H1 (cell line): ENCODE results near the gene RIT2. TPM values are rescaled to one million over a fixed set of nuclear protein-coding genes. Genes with fewer than 3 reads are reported as not detected.

ENCODE experiments used
- CTCF ChIA-PET: fragments of 300-600 bp; sonication (Branson Sonifier 250); formaldehyde crosslinking; loops from one replicate; lab custom pipeline; 2021; ENCODE audit not compliant: partially characterized antibody; lab: Charles Lee
- POLR2A ChIA-PET: fragments of 300-600 bp; sonication (Branson Sonifier 250); formaldehyde crosslinking; loops from one replicate; lab custom pipeline; 2021; ENCODE audit warnings: inconsistent platforms; ENCODE audit not compliant: partially characterized antibody; lab: Charles Lee
- DNase-seq, 2 experiments: peaks; one replicate each; pipeline versions ENCODE4 v3.0.0 to v3.0.0-alpha.2; 2010 to 2022; ENCODE audit warnings: low spot score in 2 of 2, low read depth in 1 of 2, mixed read lengths in 1 of 2
- FAIRE-seq: peaks from 2 replicates; lab custom pipeline; 2011; peaks lifted over from hg19 to GRCh38; lab: Jason Lieb, UNC
- H2AFZ ChIP-seq: 2 replicates; pipeline ENCODE4 v1.8.1; 2012; ENCODE audit warnings: low read length, inconsistent platforms
- H2AK5ac ChIP-seq: 2 replicates; pipeline ENCODE4 v1.6.1; 2013; ENCODE audit warnings: low read depth, low read length
- H2BK120ac ChIP-seq: replicated peaks from 2 replicates; pipeline ENCODE3; 2013; ENCODE audit warnings: low read depth, low read length, inconsistent platforms
- H2BK12ac ChIP-seq: 2 replicates; pipeline ENCODE4 v1.6.1; 2013; ENCODE audit warnings: low read depth, low read length
- H2BK15ac ChIP-seq: 2 replicates; pipeline ENCODE4 v1.6.1; 2013; ENCODE audit warnings: low read length
- H2BK20ac ChIP-seq: 2 replicates; pipeline ENCODE4 v1.6.1; 2013; ENCODE audit warnings: low read length
- H2BK5ac ChIP-seq: 2 replicates; pipeline ENCODE4 v1.6.1; 2013; ENCODE audit warnings: low read depth, low read length
- H3K14ac ChIP-seq: 2 replicates; pipeline ENCODE4 v1.6.1; 2013; ENCODE audit warnings: inconsistent platforms; ENCODE audit not compliant: insufficient read length
- H3K18ac ChIP-seq: 2 replicates; pipeline ENCODE4 v1.6.1; 2013; ENCODE audit warnings: low read length; ENCODE audit errors: extremely low read depth
- H3K23ac ChIP-seq: 2 replicates; pipeline ENCODE4 v1.6.1; 2013; ENCODE audit warnings: inconsistent platforms; ENCODE audit not compliant: insufficient read length
- H3K23me2 ChIP-seq: 2 replicates; pipeline ENCODE4 v1.6.1; 2013; ENCODE audit warnings: low read depth, low read length
- H3K27ac ChIP-seq: 2 replicates; pipeline ENCODE4 v1.6.1; 2011; ENCODE audit warnings: low read depth, low read length, inconsistent platforms
- H3K27me3 ChIP-seq, 4 experiments: replicated peaks in 1 of 4; 1 replicate in 1 of 4; 2 replicates in 3 of 4; pipeline versions ENCODE4 v1.6.1 to v1.8.1; 2011 to 2013; ENCODE audit warnings: low read length in 3 of 4, mild to moderate bottlenecking in 3 of 4, inconsistent platforms in 2 of 4, mixed read lengths in 2 of 4, moderate library complexity in 1 of 4; ENCODE audit not compliant: control insufficient read depth in 3 of 4, insufficient read depth in 3 of 4; ENCODE audit errors: extremely low read depth in 1 of 4
- H3K36me3 ChIP-seq, 4 experiments: 2 replicates each; pipeline versions ENCODE4 v1.6.1 to v1.8.1; 2011 to 2013; ENCODE audit warnings: mild to moderate bottlenecking in 4 of 4, low read length in 3 of 4, moderate library complexity in 2 of 4, control low read depth in 1 of 4, inconsistent platforms in 1 of 4; ENCODE audit not compliant: insufficient read depth in 4 of 4, control insufficient read depth in 2 of 4
- H3K4ac ChIP-seq: replicated peaks from 2 replicates; pipeline ENCODE3; 2013; ENCODE audit warnings: low read length, low read depth, mixed read lengths, inconsistent platforms; ENCODE audit not compliant: insufficient read length
- H3K4me1 ChIP-seq, 4 experiments: replicated peaks in 1 of 4; 1 replicate in 1 of 4; 2 replicates in 3 of 4; pipeline versions ENCODE4 v1.6.1 to v1.8.1; 2011 to 2013; ENCODE audit warnings: low read length in 3 of 4, inconsistent platforms in 2 of 4, mixed read lengths in 1 of 4; ENCODE audit not compliant: insufficient read depth in 4 of 4, control insufficient read depth in 3 of 4
- H3K4me2 ChIP-seq, 2 experiments: 2 replicates each; pipeline versions ENCODE4 v1.6.1 to v1.8.1; 2011 to 2013; ENCODE audit warnings: low read depth in 2 of 2, low read length in 2 of 2, control low read depth in 1 of 2, inconsistent platforms in 1 of 2, mild to moderate bottlenecking in 1 of 2; ENCODE audit not compliant: insufficient read depth in 1 of 2
- H3K4me3 ChIP-seq, 4 experiments: fragments of 200-600, 300-600 bp in 1 of 4; sonication (generic), shearing (Covaris generic), sonication (Bioruptor Twin) in 1 of 4; 2 replicates each; pipeline versions ENCODE4 v1.5.1 to v1.8.1; 2011 to 2016; ENCODE audit warnings: low read length in 4 of 4, low read depth in 3 of 4, control low read depth in 2 of 4, inconsistent platforms in 2 of 4, mild to moderate bottlenecking in 2 of 4, mixed read lengths in 1 of 4, moderate library complexity in 1 of 4; ENCODE audit not compliant: insufficient read depth in 2 of 4; ENCODE audit errors: extremely low read depth in 1 of 4
- H3K56ac ChIP-seq: replicated peaks from 2 replicates; pipeline ENCODE3; 2013; ENCODE audit warnings: low read depth, mild to moderate bottlenecking, mixed read lengths, low read length, inconsistent platforms; ENCODE audit not compliant: insufficient read length
- H3K79me1 ChIP-seq: 2 replicates; pipeline ENCODE4 v1.6.1; 2013; ENCODE audit warnings: low read depth, low read length, control low read depth
- H3K79me2 ChIP-seq, 2 experiments: 2 replicates each; pipeline versions ENCODE4 v1.6.1 to v1.8.1; 2012 to 2013; ENCODE audit warnings: low read length in 2 of 2, mild to moderate bottlenecking in 2 of 2, inconsistent platforms in 1 of 2; ENCODE audit not compliant: insufficient read depth in 2 of 2, control insufficient read depth in 1 of 2
- H3K9ac ChIP-seq, 4 experiments: replicated peaks in 1 of 4; 1 replicate in 1 of 4; 2 replicates in 3 of 4; pipeline versions ENCODE4 v1.6.1 to v1.8.1; 2011 to 2013; ENCODE audit warnings: low read depth in 3 of 4, low read length in 3 of 4, control low read depth in 2 of 4, mild to moderate bottlenecking in 2 of 4, moderate library complexity in 2 of 4, inconsistent platforms in 1 of 4; ENCODE audit errors: extremely low read depth in 1 of 4
- H3K9me3 ChIP-seq, 2 experiments: 2 replicates each; pipeline versions ENCODE4 v1.6.1 to v1.8.1; 2012 to 2013; ENCODE audit warnings: mild to moderate bottlenecking in 2 of 2, moderate library complexity in 2 of 2, control low read depth in 1 of 2, inconsistent platforms in 1 of 2, low read depth in 1 of 2, low read length in 1 of 2, mixed read lengths in 1 of 2; ENCODE audit not compliant: insufficient read depth in 2 of 2
- H4K20me1 ChIP-seq, 2 experiments: replicated peaks in 1 of 2; 2 replicates each; pipeline versions ENCODE3 to v1.8.1; 2011 to 2013; ENCODE audit warnings: inconsistent platforms in 2 of 2, low read length in 2 of 2, mild to moderate bottlenecking in 1 of 2; ENCODE audit not compliant: insufficient read depth in 2 of 2, control insufficient read depth in 1 of 2
- H4K5ac ChIP-seq: 2 replicates; pipeline ENCODE4 v1.6.1; 2013; ENCODE audit warnings: low read length, low read depth, mixed read lengths, inconsistent platforms; ENCODE audit not compliant: insufficient read length
- H4K8ac ChIP-seq: 2 replicates; pipeline ENCODE4 v1.8.0; 2013; ENCODE audit warnings: mild to moderate bottlenecking, moderate library complexity, low read length, inconsistent platforms; ENCODE audit not compliant: insufficient read depth; ENCODE audit errors: extremely low read depth
- H4K91ac ChIP-seq: replicated peaks from 2 replicates; pipeline ENCODE3; 2013; ENCODE audit warnings: low read length, mixed read lengths, inconsistent platforms; ENCODE audit not compliant: insufficient read length
- CBX8 ChIP-seq: fragments of 300-800, 300-1000 bp; sonication (generic); IDR thresholded peaks from 2 replicates; pipeline ENCODE4 v1.7.1; 2016; ENCODE audit warnings: low read depth, low read length, borderline replicate concordance
- GABPA ChIP-seq: IDR thresholded peaks from 2 replicates; pipeline ENCODE4 v1.6.1; 2011; ENCODE audit warnings: mild to moderate bottlenecking, low read length, moderate library complexity, borderline replicate concordance; ENCODE audit not compliant: insufficient read depth
- HDAC2 ChIP-seq, 2 experiments: fragments of 300-600 bp in 1 of 2; sonication (generic) in 1 of 2; IDR thresholded peaks; 2 replicates each; pipeline ENCODE4 v1.6.1; 2011 to 2012; ENCODE audit warnings: low read depth in 2 of 2, low read length in 2 of 2, mild to moderate bottlenecking in 2 of 2, moderate library complexity in 2 of 2, borderline replicate concordance in 1 of 2, inconsistent platforms in 1 of 2
- HDAC6 ChIP-seq: IDR thresholded peaks from one replicate; pipeline ENCODE4 v1.7.1; 2012; ENCODE audit warnings: low read depth, mild to moderate bottlenecking, inconsistent platforms, low read length, moderate library complexity
- MAFK ChIP-seq: IDR thresholded peaks from 2 replicates; pipeline ENCODE4 v1.6.1; 2012; ENCODE audit warnings: low read depth, mild to moderate bottlenecking, improper control_type of control experiment, low read length
- NRF1 ChIP-seq: IDR thresholded peaks from 2 replicates; pipeline ENCODE4 v1.6.1; 2011; ENCODE audit warnings: mild to moderate bottlenecking, low read depth, low read length, improper control_type of control experiment
- POLR2AphosphoS5 ChIP-seq: IDR thresholded peaks from 2 replicates; pipeline ENCODE4 v1.6.1; 2011; ENCODE audit warnings: low read depth, low read length
- RAD21 ChIP-seq, 2 experiments: IDR thresholded peaks in 1 of 2; conservative IDR thresholded peaks in 1 of 2; 2 replicates each; pipeline ENCODE4 v1.6.1; 2011; ENCODE audit warnings: low read depth in 2 of 2, low read length in 2 of 2, improper control_type of control experiment in 1 of 2, inconsistent platforms in 1 of 2, mild to moderate bottlenecking in 1 of 2, moderate library complexity in 1 of 2
- SIX5 ChIP-seq: IDR thresholded peaks from 2 replicates; pipeline ENCODE4 v1.6.1; 2011; ENCODE audit warnings: mild to moderate bottlenecking, low read depth, low read length
- SP1 ChIP-seq: IDR thresholded peaks from 2 replicates; pipeline ENCODE4 v1.6.1; 2011; ENCODE audit warnings: low read depth, low read length
- SUZ12 ChIP-seq: fragments of 200-600 bp; sonication (generic); IDR thresholded peaks from 2 replicates; pipeline ENCODE4 v1.6.1; 2012; ENCODE audit warnings: mild to moderate bottlenecking, inconsistent platforms, low read length, moderate library complexity, mixed read lengths
- WGBS, 2 experiments: shearing (Covaris generic) in 1 of 2; methylation state at CpG; one replicate each; pipeline versions ENCODE4 v1.1.6 to v1.1.7; 2013 to 2015; ENCODE audit warnings: low lambda C conversion rate in 2 of 2, mixed read lengths in 2 of 2, inconsistent platforms in 1 of 2, low coverage in 1 of 2, missing lambda C conversion rate in 1 of 2; ENCODE audit not compliant: insufficient replicate concordance in 2 of 2, insufficient coverage in 1 of 2, insufficient read length in 1 of 2; ENCODE audit errors: extremely low coverage in 1 of 2, missing lambda C conversion rate in 1 of 2; 5-methylcytosine and 5-hydroxymethylcytosine counted together
- polyA plus RNA-seq, 7 experiments: library from polyadenylated mRNA; depleted of rRNA in 3 of 7; stranded (reverse) in 5 of 7; unstranded in 2 of 7; fragments of >200 nt in 5 of 7; fragments of 200-250 nt in 2 of 7; gene quantifications; 1 replicate in 5 of 7; 2 replicates in 1 of 7; 4 replicates in 1 of 7; pipeline versions ENCODE4 v1.2.1 to v1.2.3, GENCODE V29; 2011 to 2013; ENCODE audit warnings: missing spikeins in 2 of 7, mixed read lengths in 2 of 7
- total RNA-seq: library from RNA; stranded (reverse); fragmentation: NEBNext Ultra II Directional; extraction: Animal tissue kit (Norgen Biotek cat#: 25700); gene quantifications from 2 replicates; pipeline ENCODE4 v1.2.1, GENCODE V29; 2021
- TF ChIP-seq, protein P1 (sequence below), 3 experiments: IDR thresholded peaks; 1 replicate in 2 of 3; 2 replicates in 1 of 3; pipeline versions ENCODE4 v1.5.1 to v1.6.1; 2011; ENCODE audit warnings: low read length in 3 of 3, mild to moderate bottlenecking in 3 of 3, inconsistent platforms in 2 of 3, low read depth in 1 of 3, moderate library complexity in 1 of 3; ENCODE audit not compliant: insufficient read depth in 1 of 3; ENCODE audit errors: control extremely low read depth in 1 of 3

The RIT2 gene
- total and polyA plus RNA-seq, 2 of the 8 experiments (the other 6 are each of a cell fraction or from before 2014, with no cell fraction given): 0.67 to 3.2 TPM

GRCh38 chr18:42860548-42860947 lies 254.9 kb downstream of the RIT2 start:
- no peak overlapping the region for H3K4me2 ChIP-seq
- H3K36me3 ChIP-seq: no peaks in the 10 kb centered on the region
- H4K20me1 ChIP-seq: no peaks in the 10 kb centered on the region
- 85% methylated on average over 1 of the region's 1 CpG; no CpG with 5 or more reads in 1 of the 2 experiments for WGBS, 2 experiments
- no peak overlapping the region for H4K91ac ChIP-seq
- peaks cover 0 to 2% (median 0%) of the 10 kb centered on the region in 4 experiments; a peak in 1 of 7 replicates for H3K27me3 ChIP-seq
- H3K14ac ChIP-seq: no peak overlapping the region
- ChIA-PET POLR2A (no interaction called here), CTCF (no interaction called here)
- H2BK15ac ChIP-seq: no peak overlapping the region
- H4K8ac ChIP-seq: no peak overlapping the region
- H2BK12ac ChIP-seq: no peak overlapping the region
- no peak overlapping the region for H3K18ac ChIP-seq
- H3K79me2 ChIP-seq: no peaks in the 10 kb centered on the region
- no peak overlapping the region for H3K9ac ChIP-seq
- no peak overlapping the region for H3K23ac ChIP-seq
- H2AK5ac ChIP-seq: no peak overlapping the region
- no peak for FAIRE-seq
- H3K4ac ChIP-seq: no peak overlapping the region
- H2BK5ac ChIP-seq: no peak overlapping the region
- no peak overlapping the region for H4K5ac ChIP-seq
- no peak overlapping the region for H3K56ac ChIP-seq
- H3K23me2 ChIP-seq: no peaks in the 10 kb centered on the region
- H3K27ac ChIP-seq: no peak overlapping the region
- H2BK120ac ChIP-seq: no peak overlapping the region
- H2AFZ ChIP-seq: no peak overlapping the region
- H2BK20ac ChIP-seq: no peak overlapping the region
- DNase-seq: no peak
- H3K9me3 ChIP-seq: no peaks in the 10 kb centered on the region
- no peaks in the 10 kb centered on the region for H3K79me1 ChIP-seq
- H3K4me3 ChIP-seq: no peak overlapping the region
- no peaks in the 10 kb centered on the region for H3K4me1 ChIP-seq
- TF ChIP-seq HDAC2 (IDR thresholded peaks at IDR 0.05; ENCODE audit: borderline replicate concordance in 1 of 2, low read depth in 2 of 2, low read length in 2 of 2) (no peak), CBX8 (no peak), SP1 (no peak), MAFK (no peak), SIX5 (no peak), POLR2AphosphoS5 (no peak), NRF1 (no peak), SUZ12 (no peak), HDAC6 (no peak), GABPA (no peak), RAD21 (IDR thresholded peaks at IDR 0.05 in 1 of 2, conservative IDR thresholded peaks at IDR 0.05 in 1 of 2; ENCODE audit: low read depth in 2 of 2, low read length in 2 of 2) (no peak)
- TF ChIP-seq, protein P1, sequence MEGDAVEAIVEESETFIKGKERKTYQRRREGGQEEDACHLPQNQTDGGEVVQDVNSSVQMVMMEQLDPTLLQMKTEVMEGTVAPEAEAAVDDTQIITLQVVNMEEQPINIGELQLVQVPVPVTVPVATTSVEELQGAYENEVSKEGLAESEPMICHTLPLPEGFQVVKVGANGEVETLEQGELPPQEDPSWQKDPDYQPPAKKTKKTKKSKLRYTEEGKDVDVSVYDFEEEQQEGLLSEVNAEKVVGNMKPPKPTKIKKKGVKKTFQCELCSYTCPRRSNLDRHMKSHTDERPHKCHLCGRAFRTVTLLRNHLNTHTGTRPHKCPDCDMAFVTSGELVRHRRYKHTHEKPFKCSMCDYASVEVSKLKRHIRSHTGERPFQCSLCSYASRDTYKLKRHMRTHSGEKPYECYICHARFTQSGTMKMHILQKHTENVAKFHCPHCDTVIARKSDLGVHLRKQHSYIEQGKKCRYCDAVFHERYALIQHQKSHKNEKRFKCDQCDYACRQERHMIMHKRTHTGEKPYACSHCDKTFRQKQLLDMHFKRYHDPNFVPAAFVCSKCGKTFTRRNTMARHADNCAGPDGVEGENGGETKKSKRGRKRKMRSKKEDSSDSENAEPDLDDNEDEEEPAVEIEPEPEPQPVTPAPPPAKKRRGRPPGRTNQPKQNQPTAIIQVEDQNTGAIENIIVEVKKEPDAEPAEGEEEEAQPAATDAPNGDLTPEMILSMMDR (IDR thresholded peaks at IDR 0.05; ENCODE audit: control extremely low read depth in 1 of 3, insufficient read depth in 1 of 3, low read depth in 1 of 3, low read length in 3 of 3): no peak
